K562 (cell line): ENCODE data around the gene BEST4. TPM values are rescaled to one million over a fixed set of nuclear protein-coding genes. Genes with fewer than 3 reads are reported as not detected.

ENCODE experiments used
- COPS2 ChIP-seq: fragments of 450-650 bp; conservative IDR thresholded peaks from 2 replicates; pipeline ENCODE4 v1.6.1; 2016; ENCODE audit warnings: mild to moderate bottlenecking, moderate library complexity
- DEAF1 ChIP-seq: fragments of 450-650 bp; formaldehyde crosslinking; IDR thresholded peaks from 2 replicates; pipeline ENCODE4 v1.4.0; 2020; ENCODE audit warnings: mild to moderate bottlenecking, moderate library complexity
- GATA2 ChIP-seq: sonication (generic); formaldehyde crosslinking; IDR thresholded peaks from 2 replicates; pipeline ENCODE4 v1.4.0; 2020; ENCODE audit warnings: mild to moderate bottlenecking, missing genetic modification reagents
- HDAC2 ChIP-seq: fragments of 450-650 bp; IDR thresholded peaks from 2 replicates; pipeline ENCODE4 v1.6.1; 2016; ENCODE audit warnings: mild to moderate bottlenecking
- IRF1 ChIP-seq: sonication (generic); formaldehyde crosslinking; IDR thresholded peaks from 2 replicates; pipeline ENCODE4 v1.8.0; 2022; ENCODE audit warnings: missing genetic modification reagents, mild to moderate bottlenecking, borderline replicate concordance
- NR2C2 ChIP-seq, 2 experiments: fragments of 200-800 bp in 1 of 2; sonication (Bioruptor generic) in 1 of 2; sonication (generic) in 1 of 2; formaldehyde crosslinking in 1 of 2; IDR thresholded peaks; 2 replicates each; pipeline versions ENCODE4 v1.6.1 to v1.8.0; 2016 to 2022; ENCODE audit warnings: mild to moderate bottlenecking in 1 of 2, missing compliant biosample characterization in 1 of 2, missing genetic modification characterization in 1 of 2, missing genetic modification reagents in 1 of 2
- NR3C1 ChIP-seq: sonication (generic); formaldehyde crosslinking; IDR thresholded peaks from 2 replicates; pipeline ENCODE4 v1.8.1; 2022; ENCODE audit warnings: missing genetic modification reagents
- SUPT5H ChIP-seq: fragments of 450-650 bp; IDR thresholded peaks from 2 replicates; pipeline ENCODE4 v1.6.1; 2016
- TBP ChIP-seq: optimal IDR thresholded peaks from 2 replicates; pipeline ENCODE3; 2011; ENCODE audit warnings: low read depth, low read length, improper control_type of control experiment
- ZNF318 ChIP-seq, 2 experiments: fragments of 450-650 bp; IDR thresholded peaks; 2 replicates each; pipeline ENCODE4 v1.6.1; 2016; ENCODE audit warnings: mild to moderate bottlenecking in 2 of 2, borderline replicate concordance in 1 of 2, low read depth in 1 of 2, moderate library complexity in 1 of 2
- ZNF518B ChIP-seq: fragments of 250-450 bp; sonication (Bioruptor Pico); IDR thresholded peaks from 2 replicates; pipeline ENCODE4 v1.5.0; 2021; ENCODE audit warnings: mild to moderate bottlenecking, moderate library complexity
- polyA plus RNA-seq, 8 experiments: library from polyadenylated mRNA; depleted of rRNA in 4 of 8; stranded (reverse) in 5 of 8; unstranded in 3 of 8; fragments of >200 nt; fragmentation: Nextera tagmentation in 2 of 8; fragmentation: Illumina TruSeq in 1 of 8; extraction: Ambion mirVana in 2 of 8; extraction: Trizol in 1 of 8; gene quantifications; 2 replicates each; pipeline versions ENCODE4 v1.2.1 to v1.2.3, GENCODE V29; 2011 to 2014; ENCODE audit warnings: inconsistent platforms in 1 of 8, missing spikeins in 1 of 8
- total RNA-seq, 7 experiments: library from RNA; depleted of rRNA in 6 of 7; stranded (reverse); fragments of >200 nt in 6 of 7; fragmentation: Illumina TruSeq in 2 of 7; extraction: Trizol in 2 of 7; gene quantifications; 2 replicates each; pipeline versions ENCODE4 v1.2.1 to v1.2.3, GENCODE V29; 2011 to 2021; ENCODE audit warnings: low replicate concordance in 1 of 7

The BEST4 gene
- total and polyA plus RNA-seq, 9 of the 15 experiments (the other 6 are each of a cell fraction or from before 2014, with no cell fraction given) = 0.07 to 0.11 TPM; not detected in 7

- peak; percentile 98 for TF ChIP-seq HDAC2
- TF ChIP-seq NR2C2 (CRISPR knock-in tag; IDR thresholded peaks at IDR 0.05) = no peak
- TF ChIP-seq NR2C2 (tag; IDR thresholded peaks at IDR 0.05) = peak; percentile 76
- no peak; the same call in 1 of the 2 replicates for TF ChIP-seq IRF1 (CRISPR knock-in tag)
- TF ChIP-seq ZNF318 (IDR thresholded peaks at IDR 0.05; ENCODE audit: borderline replicate concordance in 1 of 2, low read depth in 1 of 2) = peak in 1 of 2 experiments; percentile 81; a peak in 1 of 4 replicates
- TF ChIP-seq GATA2 (CRISPR knock-in tag) = no peak
- TF ChIP-seq TBP = peak; percentile 96
- TF ChIP-seq DEAF1 (CRISPR knock-in tag) = peak; percentile 82
- no peak for TF ChIP-seq NR3C1
- no peak for TF ChIP-seq ZNF518B
- TF ChIP-seq SUPT5H = peak; percentile 83
- no peak for TF ChIP-seq COPS2
Observed at GRCh38 chr1:44799770-44800584, 12.0 kb upstream of the BEST4 start, which contains the start of gene PLK3 (continued).
